ENCODE results near the gene ULK4.

Gene ULK4

GRCh38 chr3:41688595-41689380 is 273.1 kb downstream of the ULK4 start:
- Histone ChIP-seq H3K4me3 (ENCODE audit: low read length, poor library complexity, severe bottlenecking) (no peak overlapping the region), H3K4me1 (ENCODE audit: insufficient read depth, low read length, poor library complexity, severe bottlenecking) (peaks cover 24% of the 10 kb centered on the region), H3K27me3 (ENCODE audit: insufficient read depth, low read length, poor library complexity, severe bottlenecking) (no peaks in the 10 kb centered on the region), H3K4me2 (ENCODE audit: low read depth, low read length, poor library complexity, severe bottlenecking) (no peak overlapping the region), H3K36me3 (ENCODE audit: insufficient read depth, low read length) (no peaks in the 10 kb centered on the region), H3K9me2 (replicated peaks; ENCODE audit: low read depth, low read length) (no peaks in the 10 kb centered on the region), H3K9me3 (ENCODE audit: insufficient read depth, low read depth, low read length) (no peaks in the 10 kb centered on the region), H3K9ac (ENCODE audit: low read depth, low read length, poor library complexity, severe bottlenecking) (no peak overlapping the region), H2AFZ (ENCODE audit: low read length) (no peak overlapping the region), H3K79me2 (ENCODE audit: insufficient read depth, low read length) (no peaks in the 10 kb centered on the region), H3F3A (ENCODE audit: low read depth) (0 out of 2 replicates have a peak, but pooled peaks cover 9% of the 10 kb centered on the region), H4K20me1 (ENCODE audit: insufficient read depth, low read length, poor library complexity, severe bottlenecking) (no peaks in the 10 kb centered on the region)
- no peak for TF ChIP-seq EZH2phosphoT487 (IDR thresholded peaks at IDR 0.05; ENCODE audit: borderline replicate concordance)
- no peak for TF ChIP-seq CTCF (conservative IDR thresholded peaks at IDR 0.05; ENCODE audit: low read length)

GRCh38 chr3:41684797-41685735 is 276.8 kb downstream of the ULK4 start:
- Histone ChIP-seq H3K27me3 (ENCODE audit: insufficient read depth, low read length, poor library complexity, severe bottlenecking) (no peaks in the 10 kb centered on the region), H2AFZ (ENCODE audit: low read length) (no peak overlapping the region), H4K20me1 (ENCODE audit: insufficient read depth, low read length, poor library complexity, severe bottlenecking) (no peaks in the 10 kb centered on the region), H3K9me3 (ENCODE audit: insufficient read depth, low read depth, low read length) (no peaks in the 10 kb centered on the region), H3K4me2 (ENCODE audit: low read depth, low read length, poor library complexity, severe bottlenecking) (no peak overlapping the region), H3K4me3 (ENCODE audit: low read length, poor library complexity, severe bottlenecking) (no peak overlapping the region), H3K9ac (ENCODE audit: low read depth, low read length, poor library complexity, severe bottlenecking) (no peak overlapping the region), H3K4me1 (ENCODE audit: insufficient read depth, low read length, poor library complexity, severe bottlenecking) (peaks cover 9% of the 10 kb centered on the region), H3K79me2 (ENCODE audit: insufficient read depth, low read length) (no peaks in the 10 kb centered on the region), H3K9me2 (replicated peaks; ENCODE audit: low read depth, low read length) (no peaks in the 10 kb centered on the region), H3K36me3 (ENCODE audit: insufficient read depth, low read length) (no peaks in the 10 kb centered on the region), H3F3A (ENCODE audit: low read depth) (no peaks in the 10 kb centered on the region)
- TF ChIP-seq CTCF (conservative IDR thresholded peaks at IDR 0.05; ENCODE audit: low read length) (no peak), EZH2phosphoT487 (IDR thresholded peaks at IDR 0.05; ENCODE audit: borderline replicate concordance) (no peak)

- Histone ChIP-seq H3K27me3 (ENCODE audit: insufficient read depth, low read length, poor library complexity, severe bottlenecking) (no peaks in the 10 kb centered on the region), H3K79me2 (ENCODE audit: insufficient read depth, low read length) (no peaks in the 10 kb centered on the region), H2AFZ (ENCODE audit: low read length) (no peak overlapping the region), H3F3A (ENCODE audit: low read depth) (no peaks in the 10 kb centered on the region), H4K20me1 (ENCODE audit: insufficient read depth, low read length, poor library complexity, severe bottlenecking) (no peaks in the 10 kb centered on the region), H3K9me2 (replicated peaks; ENCODE audit: low read depth, low read length) (no peaks in the 10 kb centered on the region), H3K9ac (ENCODE audit: low read depth, low read length, poor library complexity, severe bottlenecking) (no peak overlapping the region), H3K4me3 (ENCODE audit: low read length, poor library complexity, severe bottlenecking) (no peak overlapping the region), H3K4me2 (ENCODE audit: low read depth, low read length, poor library complexity, severe bottlenecking) (no peak overlapping the region), H3K4me1 (ENCODE audit: insufficient read depth, low read length, poor library complexity, severe bottlenecking) (peaks cover 5% of the 10 kb centered on the region), H3K9me3 (ENCODE audit: insufficient read depth, low read depth, low read length) (no peaks in the 10 kb centered on the region), H3K36me3 (ENCODE audit: insufficient read depth, low read length) (no peaks in the 10 kb centered on the region)
- no peak for TF ChIP-seq CTCF (conservative IDR thresholded peaks at IDR 0.05; ENCODE audit: low read length)
- TF ChIP-seq EZH2phosphoT487 (IDR thresholded peaks at IDR 0.05; ENCODE audit: borderline replicate concordance) = no peak
Measured at GRCh38 chr3:41683666-41684350, 278.1 kb downstream of the ULK4 start.
